Hepatocyte (in vitro differentiated cells): ENCODE measurements around the gene MCL1. TPM values are rescaled to one million over a fixed set of nuclear protein-coding genes. Genes with fewer than 3 reads are reported as not detected.

Experiments used
- DNase-seq: peaks from one replicate; pipeline ENCODE4 v3.0.0-alpha.2; 2016; ENCODE audit warnings: low spot score
- H2AFZ ChIP-seq: fragments of 200-600 bp; sonication (generic); 2 replicates; pipeline ENCODE4 v1.6.0; 2016; ENCODE audit warnings: antibody characterized with exemption, mild to moderate bottlenecking
- H3K27ac ChIP-seq: fragments of 200-600 bp; sonication (generic); 2 replicates; pipeline ENCODE4 v1.5.1; 2016; ENCODE audit warnings: mild to moderate bottlenecking
- H3K27me3 ChIP-seq: fragments of 200-600 bp; sonication (generic); 2 replicates; pipeline ENCODE4 v1.6.1; 2016
- H3K36me3 ChIP-seq: fragments of 200-600 bp; sonication (generic); replicated peaks from 2 replicates; pipeline ENCODE4 v1.5.1; 2016; ENCODE audit warnings: low read depth; ENCODE audit not compliant: insufficient read depth
- H3K4me1 ChIP-seq: fragments of 200-600 bp; sonication (generic); 2 replicates; pipeline ENCODE4 v1.5.1; 2016; ENCODE audit warnings: mild to moderate bottlenecking, moderate library complexity; ENCODE audit not compliant: insufficient read depth
- H3K4me2 ChIP-seq: fragments of 200-600 bp; sonication (generic); 2 replicates; pipeline ENCODE4 v1.6.0; 2016
- H3K4me3 ChIP-seq: fragments of 200-600 bp; sonication (generic); 2 replicates; pipeline ENCODE4 v1.5.1; 2016; ENCODE audit warnings: mild to moderate bottlenecking
- H3K79me2 ChIP-seq: fragments of 200-600 bp; sonication (generic); 2 replicates; pipeline ENCODE4 v1.6.0; 2017; ENCODE audit warnings: mild to moderate bottlenecking
- H3K9me2 ChIP-seq: fragments of 200-600 bp; sonication (generic); replicated peaks from 2 replicates; pipeline ENCODE4 v1.6.0; 2017; ENCODE audit warnings: mild to moderate bottlenecking; ENCODE audit not compliant: insufficient read depth
- H3K9me3 ChIP-seq: fragments of 200-600 bp; sonication (generic); 2 replicates; pipeline ENCODE4 v1.5.1; 2016; ENCODE audit warnings: low read depth, mild to moderate bottlenecking
- H4K20me1 ChIP-seq: fragments of 200-600 bp; sonication (generic); 2 replicates; pipeline ENCODE4 v1.6.0; 2016; ENCODE audit warnings: mild to moderate bottlenecking; ENCODE audit not compliant: insufficient read depth, poor library complexity, severe bottlenecking
- EZH2 ChIP-seq: fragments of 200-600 bp; sonication (generic); IDR thresholded peaks from 2 replicates; pipeline ENCODE4 v1.6.1; 2016; ENCODE audit warnings: antibody characterized with exemption, mild to moderate bottlenecking, borderline replicate concordance
- EZH2phosphoT487 ChIP-seq: fragments of 200-600 bp; sonication (generic); IDR thresholded peaks from one replicate; pipeline ENCODE4 v1.6.1; 2018; ENCODE audit warnings: antibody characterized with exemption, mild to moderate bottlenecking, low read depth, moderate library complexity; ENCODE audit not compliant: unreplicated experiment, severe bottlenecking
- WGBS: methylation state at CpG from one replicate; pipeline ENCODE4 v1.1.6; 2016; ENCODE audit warnings: low lambda C conversion rate; ENCODE audit errors: missing lambda C conversion rate; 5-methylcytosine and 5-hydroxymethylcytosine counted together
- polyA plus RNA-seq: library from polyadenylated mRNA; unstranded; fragments of >200 nt; fragmentation: Nextera tagmentation; extraction: Ambion mirVana; gene quantifications from 2 replicates; pipeline ENCODE4 v1.2.1, GENCODE V29; 2016
- total RNA-seq: library from RNA; depleted of rRNA; stranded (reverse); fragments of >200 nt; gene quantifications from 2 replicates; pipeline ENCODE4 v1.2.3, GENCODE V29; 2014
- TF ChIP-seq, protein P1 (sequence below): fragments of 200-600 bp; sonication (generic); IDR thresholded peaks from 2 replicates; pipeline ENCODE4 v1.5.1; 2016; ENCODE audit warnings: antibody characterized with exemption, mild to moderate bottlenecking; ENCODE audit not compliant: poor library complexity

The MCL1 gene
- total and polyA plus RNA-seq, 2 experiments from 2014 or later = 150 to 388 TPM

GRCh38 chr1:150550222-150551050 is 29.0 kb downstream of the MCL1 start:
- Histone ChIP-seq H3K36me3 (no peaks in the 10 kb centered on the region), H3K27me3 (no peaks in the 10 kb centered on the region), H3K9me3 (no peaks in the 10 kb centered on the region), H3K79me2 (no peaks in the 10 kb centered on the region), H3K4me1 (peaks cover 29% of the 10 kb centered on the region), H3K9me2 (no peaks in the 10 kb centered on the region), H4K20me1 (no peaks in the 10 kb centered on the region), H3K4me2 (peak overlapping the region; percentile 98), H3K27ac (peak overlapping the region; percentile 82), H3K4me3 (no peak overlapping the region), H2AFZ (no peak overlapping the region)
- peak; percentile 39 for DNase-seq
- WGBS = 63% methylated on average over 22 of the region's 22 CpGs
- TF ChIP-seq EZH2phosphoT487 (no peak), EZH2 (no peak)
- TF ChIP-seq, protein P1, sequence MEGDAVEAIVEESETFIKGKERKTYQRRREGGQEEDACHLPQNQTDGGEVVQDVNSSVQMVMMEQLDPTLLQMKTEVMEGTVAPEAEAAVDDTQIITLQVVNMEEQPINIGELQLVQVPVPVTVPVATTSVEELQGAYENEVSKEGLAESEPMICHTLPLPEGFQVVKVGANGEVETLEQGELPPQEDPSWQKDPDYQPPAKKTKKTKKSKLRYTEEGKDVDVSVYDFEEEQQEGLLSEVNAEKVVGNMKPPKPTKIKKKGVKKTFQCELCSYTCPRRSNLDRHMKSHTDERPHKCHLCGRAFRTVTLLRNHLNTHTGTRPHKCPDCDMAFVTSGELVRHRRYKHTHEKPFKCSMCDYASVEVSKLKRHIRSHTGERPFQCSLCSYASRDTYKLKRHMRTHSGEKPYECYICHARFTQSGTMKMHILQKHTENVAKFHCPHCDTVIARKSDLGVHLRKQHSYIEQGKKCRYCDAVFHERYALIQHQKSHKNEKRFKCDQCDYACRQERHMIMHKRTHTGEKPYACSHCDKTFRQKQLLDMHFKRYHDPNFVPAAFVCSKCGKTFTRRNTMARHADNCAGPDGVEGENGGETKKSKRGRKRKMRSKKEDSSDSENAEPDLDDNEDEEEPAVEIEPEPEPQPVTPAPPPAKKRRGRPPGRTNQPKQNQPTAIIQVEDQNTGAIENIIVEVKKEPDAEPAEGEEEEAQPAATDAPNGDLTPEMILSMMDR = no peak

- peak overlapping the region; percentile 82 for H3K4me3 ChIP-seq
- peak overlapping the region; percentile 82 for H3K27ac ChIP-seq
- peak overlapping the region; percentile 98 for H3K4me2 ChIP-seq
- H2AFZ ChIP-seq = no peak overlapping the region
- no peaks in the 10 kb centered on the region for H3K27me3 ChIP-seq
- 22% methylated on average over 29 of the region's 43 CpGs for WGBS
- no peak for TF ChIP-seq EZH2phosphoT487
- TF ChIP-seq, protein P1 = no peak
- no peak for TF ChIP-seq EZH2
- H3K9me2 ChIP-seq = no peaks in the 10 kb centered on the region
- H3K79me2 ChIP-seq = no peaks in the 10 kb centered on the region
- DNase-seq = peak; percentile 8
- no peaks in the 10 kb centered on the region for H4K20me1 ChIP-seq
- no peaks in the 10 kb centered on the region for H3K9me3 ChIP-seq
- H3K4me1 ChIP-seq = peaks cover 29% of the 10 kb centered on the region
- no peaks in the 10 kb centered on the region for H3K36me3 ChIP-seq
Observed at GRCh38 chr1:150549496-150550221, 29.8 kb downstream of the MCL1 start.

GRCh38 chr1:150548632-150549495 is 30.5 kb downstream of the MCL1 start, which contains the start of gene ADAMTSL4:
TSS of gene ADAMTSL4 (plus strand) at chr1:150549408. CDS start at chr1:150552289, 2,881 bp downstream.
- H3K4me2 ChIP-seq = peak within 1 kb of the TSS; percentile 98
- 3% methylated on average over 52 of the region's 91 CpGs for WGBS
- peak; percentile 87 for DNase-seq
- peak within 1 kb of the TSS; percentile 39 for H2AFZ ChIP-seq
- H3K9me2 ChIP-seq = no peaks in the 10 kb centered on the region
- no peaks in the 10 kb centered on the region for H3K27me3 ChIP-seq
- no peaks in the 10 kb centered on the region for H3K9me3 ChIP-seq
- H4K20me1 ChIP-seq = no peaks in the 10 kb centered on the region
- H3K4me3 ChIP-seq = peak within 1 kb of the TSS; percentile 82
- no peaks in the 10 kb centered on the region for H3K79me2 ChIP-seq
- no peaks in the 10 kb centered on the region for H3K36me3 ChIP-seq
- TF ChIP-seq, protein P1 = peak; percentile 10
- no peak for TF ChIP-seq EZH2phosphoT487
- H3K4me1 ChIP-seq = peaks cover 29% of the 10 kb centered on the region
- H3K27ac ChIP-seq = peak within 1 kb of the TSS; percentile 85
